ENCODE data around the gene KLF17. TPM values are rescaled to one million over a fixed set of nuclear protein-coding genes. Genes with fewer than 3 reads are reported as not detected.

KLF17 gene
- total RNA-seq, 1 donor from 2014 or later, result not detected

DNA sequence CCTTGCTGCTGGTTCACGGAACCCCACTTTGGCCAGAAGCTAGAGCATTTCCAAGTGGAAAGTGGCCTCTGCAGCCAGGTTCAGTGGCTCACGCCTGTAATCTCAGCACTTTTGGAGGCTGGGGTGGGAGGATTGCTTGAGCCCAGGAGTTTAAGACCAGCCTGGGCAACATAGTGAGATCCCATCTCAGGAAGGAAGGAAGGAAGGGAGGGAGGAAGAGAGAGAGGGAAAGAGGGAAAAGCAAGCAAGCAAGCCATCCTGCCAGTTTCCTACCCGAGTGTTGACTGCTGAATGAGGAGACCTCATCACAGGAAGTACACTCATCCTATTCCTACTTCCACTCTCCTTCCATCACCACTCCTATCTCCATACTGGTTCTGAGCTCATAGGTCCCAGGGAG lies 12.8 kb upstream of the KLF17 start:
- Mint-ChIP-seq H3K9me3 (no peaks in the 10 kb centered on the region), H3K4me1 (no peaks in the 10 kb centered on the region), H3K4me3 (no peak overlapping the region), H3K36me3 (no peaks in the 10 kb centered on the region), H3K27ac (no peak overlapping the region), H3K27me3 (ENCODE audit: insufficient read depth, low read depth) (peaks cover 5% of the 10 kb centered on the region)
- Histone ChIP-seq H3K36me3 (no peaks in the 10 kb centered on the region), H3K4me2 (no peak overlapping the region), H3K4me3 (no peak overlapping the region), H3K79me2 (ENCODE audit: low read depth) (no peaks in the 10 kb centered on the region), H3K9me3 (ENCODE audit: low read depth) (no peaks in the 10 kb centered on the region), H3K4me1 (no peaks in the 10 kb centered on the region), H3K9ac (no peak overlapping the region), H2AFZ (replicated peaks) (no peak overlapping the region), H3K27me3 (peaks cover 35% of the 10 kb centered on the region), H3F3A (ENCODE audit: low read depth) (no peaks in the 10 kb centered on the region), H3K27ac (no peak overlapping the region), H4K20me1 (ENCODE audit: low read depth) (no peaks in the 10 kb centered on the region)
- no peak for DNase-seq (ENCODE audit: low spot score)
- TF ChIP-seq CTCF (IDR thresholded peaks at IDR 0.05), result no peak
- TF ChIP-seq EZH2phosphoT487 (IDR thresholded peaks at IDR 0.05), result no peak
- TF ChIP-seq EZH2 (IDR thresholded peaks at IDR 0.05), result no peak

GRCh38 chr1:44108241-44108640 lies 10.4 kb upstream of the KLF17 start:
- Mint-ChIP-seq H3K27ac (no peak overlapping the region), H3K4me3 (no peak overlapping the region), H3K9me3 (no peaks in the 10 kb centered on the region), H3K27me3 (ENCODE audit: insufficient read depth, low read depth) (peaks cover 8% of the 10 kb centered on the region), H3K36me3 (no peaks in the 10 kb centered on the region), H3K4me1 (no peaks in the 10 kb centered on the region)
- no peak for DNase-seq (ENCODE audit: low spot score)
- no peaks in the 10 kb centered on the region for H3K9me3 ChIP-seq (ENCODE audit: low read depth)
- peaks cover 39% of the 10 kb centered on the region for H3K27me3 ChIP-seq
- no peak overlapping the region for H3K4me3 ChIP-seq
- H3K4me1 ChIP-seq, result no peaks in the 10 kb centered on the region
- H3K27ac ChIP-seq, result no peak overlapping the region
- H2AFZ ChIP-seq (replicated peaks), result no peak overlapping the region
- no peaks in the 10 kb centered on the region for H4K20me1 ChIP-seq (ENCODE audit: low read depth)
- no peak for TF ChIP-seq CTCF (IDR thresholded peaks at IDR 0.05)
- no peak for TF ChIP-seq EZH2 (IDR thresholded peaks at IDR 0.05)
- TF ChIP-seq EZH2phosphoT487 (IDR thresholded peaks at IDR 0.05), result no peak
- no peaks in the 10 kb centered on the region for H3K36me3 ChIP-seq
- no peaks in the 10 kb centered on the region for H3F3A ChIP-seq (ENCODE audit: low read depth)
- no peak overlapping the region for H3K9ac ChIP-seq
- H3K4me2 ChIP-seq, result no peak overlapping the region
- no peaks in the 10 kb centered on the region for H3K79me2 ChIP-seq (ENCODE audit: low read depth)

DNA sequence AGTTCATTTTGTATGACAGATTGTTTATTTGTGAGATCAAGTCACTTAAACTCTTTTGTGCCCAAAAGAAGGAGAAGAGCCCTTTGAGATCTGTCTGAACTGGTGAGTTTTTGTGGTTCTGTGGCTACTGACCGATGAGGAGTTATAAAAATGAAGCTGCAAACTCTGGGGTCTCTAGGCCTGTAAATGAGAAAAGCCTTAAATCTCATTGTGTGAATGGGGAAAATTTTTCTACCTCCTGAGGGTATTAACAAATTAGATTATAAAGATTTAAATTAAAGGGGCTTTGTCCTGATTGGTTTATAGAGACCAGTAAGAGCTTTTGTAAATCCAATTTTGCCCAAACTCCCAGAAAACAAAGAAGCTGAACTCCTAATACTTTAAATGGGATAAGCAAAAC lies 9.7 kb upstream of the KLF17 start:
- no peaks in the 10 kb centered on the region for H3K4me1 ChIP-seq
- no peaks in the 10 kb centered on the region for H4K20me1 ChIP-seq (ENCODE audit: low read depth)
- no peak overlapping the region for H2AFZ ChIP-seq (replicated peaks)
- H3K27ac Mint-ChIP-seq, result no peak overlapping the region
- H3K4me3 ChIP-seq, result no peak overlapping the region
- H3K4me2 ChIP-seq, result no peak overlapping the region
- H3K36me3 Mint-ChIP-seq, result no peaks in the 10 kb centered on the region
- H3K9ac ChIP-seq, result no peak overlapping the region
- no peak overlapping the region for H3K27ac ChIP-seq
- H3K9me3 Mint-ChIP-seq, result no peaks in the 10 kb centered on the region
- H3K27me3 Mint-ChIP-seq (ENCODE audit: insufficient read depth, low read depth), result peaks cover 8% of the 10 kb centered on the region
- no peaks in the 10 kb centered on the region for H3K9me3 ChIP-seq (ENCODE audit: low read depth)
- H3F3A ChIP-seq (ENCODE audit: low read depth), result no peaks in the 10 kb centered on the region
- H3K4me1 Mint-ChIP-seq, result no peaks in the 10 kb centered on the region
- H3K27me3 ChIP-seq, result peaks cover 36% of the 10 kb centered on the region
- TF ChIP-seq CTCF (IDR thresholded peaks at IDR 0.05), result no peak
- no peak for TF ChIP-seq EZH2phosphoT487 (IDR thresholded peaks at IDR 0.05)
- TF ChIP-seq EZH2 (IDR thresholded peaks at IDR 0.05), result no peak
- H3K79me2 ChIP-seq (ENCODE audit: low read depth), result no peaks in the 10 kb centered on the region
- no peak for DNase-seq (ENCODE audit: low spot score)
- no peaks in the 10 kb centered on the region for H3K36me3 ChIP-seq
- no peak overlapping the region for H3K4me3 Mint-ChIP-seq
